ENCODE data around the gene SORBS1. TPM values are rescaled to one million over a fixed set of nuclear protein-coding genes. Genes with fewer than 3 reads are reported as not detected.

SORBS1 gene
- total and polyA plus RNA-seq, 2 donors (not counting 3 experiments of a cell fraction or from before 2014, with no cell fraction given), result 2.0 to 7.9 TPM

- Histone ChIP-seq H3K27me3 (ENCODE audit: control insufficient read depth in 2 of 2, insufficient read depth in 2 of 2, low read length in 2 of 2) (peaks cover 3 to 9% of the 10 kb centered on the region in 2 experiments), H2AFZ (ENCODE audit: low read depth, low read length) (no peak overlapping the region), H3K9me3 (replicated peaks; ENCODE audit: control insufficient read depth, insufficient read depth, low read length) (no peaks in the 10 kb centered on the region), H3K9ac (replicated peaks; ENCODE audit: extremely low read depth, insufficient read depth, low read length) (no peak overlapping the region), H4K20me1 (replicated peaks; ENCODE audit: control insufficient read depth, extremely low read depth, insufficient read depth, low read length) (no peaks in the 10 kb centered on the region), H3K27ac (ENCODE audit: insufficient read depth, low read depth, low read length) (no peak overlapping the region), H3K4me2 (ENCODE audit: insufficient read depth, low read length) (no peak overlapping the region), H3K9me1 (replicated peaks; ENCODE audit: control insufficient read depth, extremely low read depth, insufficient read depth, low read length) (no peaks in the 10 kb centered on the region), H3K4me3 (replicated peaks in 1 of 3; ENCODE audit: insufficient read depth in 1 of 3, low read depth in 1 of 3, low read length in 3 of 3) (no peak overlapping the region), H3K79me2 (ENCODE audit: control insufficient read depth, insufficient read depth, low read length) (no peaks in the 10 kb centered on the region), H3K4me1 (ENCODE audit: control insufficient read depth, extremely low read depth, insufficient read depth, low read length) (no peaks in the 10 kb centered on the region), H3K36me3 (ENCODE audit: control insufficient read depth in 2 of 2, extremely low read depth in 1 of 2, insufficient read depth in 2 of 2, low read length in 2 of 2) (no peaks in the 10 kb centered on the region)
- FAIRE-seq (no peak), DNase-seq (ENCODE audit: low read depth, low spot score) (no peak)
- no TSS peak for BruUV-seq (replicated peaks)
- POLR2A ChIA-PET, result no interaction called here
- intact Hi-C loops (cut with micrococcal nuclease) (no loop called here), dilution Hi-C loops (cut with MboI; ENCODE audit: extremely low pct_ligation_motif_present, low sequenced_read_pairs) (no loop called here)
- TF ChIP-seq POLR2A (IDR thresholded peaks at IDR 0.05; ENCODE audit: low read depth, low read length) (no peak), FOS (IDR thresholded peaks at IDR 0.05; ENCODE audit: borderline replicate concordance, insufficient read depth, low read length) (no peak), GATA2 (IDR thresholded peaks at IDR 0.05; ENCODE audit: insufficient read depth, insufficient read length, low read depth, low read length) (no peak), EZH2 (IDR thresholded peaks at IDR 0.05; ENCODE audit: borderline replicate concordance, low read depth, low read length, severe bottlenecking) (no peak), MAX (IDR thresholded peaks at IDR 0.05; ENCODE audit: insufficient read depth, insufficient read length) (no peak)
- CTCF ChIA-PET, result interaction anchor here (1.4 kb wide), 1 partner anchor 140 kb away, joined by 3 read pairs; no protein-coding TSS in a partner anchor
These were observed 10.2 kb upstream of the SORBS1 start for GRCh38 chr10:95571390-95571789.

- no peak for FAIRE-seq
- H3K4me3 ChIP-seq (replicated peaks in 1 of 3; ENCODE audit: insufficient read depth in 1 of 3, low read depth in 1 of 3, low read length in 3 of 3), result no peak overlapping the region
- no peaks in the 10 kb centered on the region for H4K20me1 ChIP-seq (replicated peaks; ENCODE audit: control insufficient read depth, extremely low read depth, insufficient read depth, low read length)
- no peaks in the 10 kb centered on the region for H3K79me2 ChIP-seq (ENCODE audit: control insufficient read depth, insufficient read depth, low read length)
- DNase-seq (ENCODE audit: low read depth, low spot score), result no peak
- no peak overlapping the region for H3K27ac ChIP-seq (ENCODE audit: insufficient read depth, low read depth, low read length)
- H3K4me1 ChIP-seq (ENCODE audit: control insufficient read depth, extremely low read depth, insufficient read depth, low read length), result no peaks in the 10 kb centered on the region
- H3K9me1 ChIP-seq (replicated peaks; ENCODE audit: control insufficient read depth, extremely low read depth, insufficient read depth, low read length), result no peaks in the 10 kb centered on the region
- POLR2A ChIA-PET, result no interaction called here
- H2AFZ ChIP-seq (ENCODE audit: low read depth, low read length), result no peak overlapping the region
- CTCF ChIA-PET, result no interaction called here
- H3K9me3 ChIP-seq (replicated peaks; ENCODE audit: control insufficient read depth, insufficient read depth, low read length), result no peaks in the 10 kb centered on the region
- TF ChIP-seq JUN (IDR thresholded peaks at IDR 0.05; ENCODE audit: borderline replicate concordance, insufficient read depth, insufficient read length, low read depth), result no peak
- no peak for TF ChIP-seq MYC (IDR thresholded peaks at IDR 0.05; ENCODE audit: low read depth, low read length)
- TF ChIP-seq GATA2 (IDR thresholded peaks at IDR 0.05; ENCODE audit: insufficient read depth, insufficient read length, low read depth, low read length), result no peak
- no peak for TF ChIP-seq MAX (IDR thresholded peaks at IDR 0.05; ENCODE audit: insufficient read depth, insufficient read length)
- TF ChIP-seq EZH2 (IDR thresholded peaks at IDR 0.05; ENCODE audit: borderline replicate concordance, low read depth, low read length, severe bottlenecking), result no peak
- TF ChIP-seq POLR2A (IDR thresholded peaks at IDR 0.05; ENCODE audit: low read depth, low read length), result no peak
- TF ChIP-seq POLR2AphosphoS5 (IDR thresholded peaks at IDR 0.05; ENCODE audit: insufficient read depth, low read depth, low read length), result no peak
- no peak for TF ChIP-seq FOS (IDR thresholded peaks at IDR 0.05; ENCODE audit: borderline replicate concordance, insufficient read depth, low read length)
- no peak for TF ChIP-seq CTCF (IDR thresholded peaks at IDR 0.05; ENCODE audit: extremely low read depth in 1 of 2, insufficient read depth in 1 of 2, low read depth in 1 of 2, low read length in 2 of 2)
- H3K27me3 ChIP-seq (ENCODE audit: control insufficient read depth in 2 of 2, insufficient read depth in 2 of 2, low read length in 2 of 2), result peaks cover 2 to 10% of the 10 kb centered on the region in 2 experiments
- dilution Hi-C loops (cut with MboI; ENCODE audit: extremely low pct_ligation_motif_present, low sequenced_read_pairs) (no loop called here), intact Hi-C loops (cut with micrococcal nuclease) (no loop called here)
- no peak overlapping the region for H3K4me2 ChIP-seq (ENCODE audit: insufficient read depth, low read length)
- BruUV-seq (replicated peaks), result no TSS peak
- H3K36me3 ChIP-seq (ENCODE audit: control insufficient read depth in 2 of 2, extremely low read depth in 1 of 2, insufficient read depth in 2 of 2, low read length in 2 of 2), result no peaks in the 10 kb centered on the region
- no peak overlapping the region for H3K9ac ChIP-seq (replicated peaks; ENCODE audit: extremely low read depth, insufficient read depth, low read length)
These were observed 8.2 kb upstream of the SORBS1 start for GRCh38 chr10:95569368-95569767.

Measured in endothelial cell of umbilical vein (primary cell).